Superior temporal gyrus (tissue), 1 donor: ENCODE results near the gene DUSP9.
"Not testable (repeated sequence)": the region's sequence is repeated elsewhere in the genome, so short reads cannot be mapped to it uniquely, and the experiment has no call there.

Source experiments
- DNase-seq: peaks from one replicate; pipeline ENCODE4 v3.0.0-alpha.2; 2016; ENCODE audit errors: extremely low spot score

Gene DUSP9, protein sequence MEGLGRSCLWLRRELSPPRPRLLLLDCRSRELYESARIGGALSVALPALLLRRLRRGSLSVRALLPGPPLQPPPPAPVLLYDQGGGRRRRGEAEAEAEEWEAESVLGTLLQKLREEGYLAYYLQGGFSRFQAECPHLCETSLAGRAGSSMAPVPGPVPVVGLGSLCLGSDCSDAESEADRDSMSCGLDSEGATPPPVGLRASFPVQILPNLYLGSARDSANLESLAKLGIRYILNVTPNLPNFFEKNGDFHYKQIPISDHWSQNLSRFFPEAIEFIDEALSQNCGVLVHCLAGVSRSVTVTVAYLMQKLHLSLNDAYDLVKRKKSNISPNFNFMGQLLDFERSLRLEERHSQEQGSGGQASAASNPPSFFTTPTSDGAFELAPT

DNA sequence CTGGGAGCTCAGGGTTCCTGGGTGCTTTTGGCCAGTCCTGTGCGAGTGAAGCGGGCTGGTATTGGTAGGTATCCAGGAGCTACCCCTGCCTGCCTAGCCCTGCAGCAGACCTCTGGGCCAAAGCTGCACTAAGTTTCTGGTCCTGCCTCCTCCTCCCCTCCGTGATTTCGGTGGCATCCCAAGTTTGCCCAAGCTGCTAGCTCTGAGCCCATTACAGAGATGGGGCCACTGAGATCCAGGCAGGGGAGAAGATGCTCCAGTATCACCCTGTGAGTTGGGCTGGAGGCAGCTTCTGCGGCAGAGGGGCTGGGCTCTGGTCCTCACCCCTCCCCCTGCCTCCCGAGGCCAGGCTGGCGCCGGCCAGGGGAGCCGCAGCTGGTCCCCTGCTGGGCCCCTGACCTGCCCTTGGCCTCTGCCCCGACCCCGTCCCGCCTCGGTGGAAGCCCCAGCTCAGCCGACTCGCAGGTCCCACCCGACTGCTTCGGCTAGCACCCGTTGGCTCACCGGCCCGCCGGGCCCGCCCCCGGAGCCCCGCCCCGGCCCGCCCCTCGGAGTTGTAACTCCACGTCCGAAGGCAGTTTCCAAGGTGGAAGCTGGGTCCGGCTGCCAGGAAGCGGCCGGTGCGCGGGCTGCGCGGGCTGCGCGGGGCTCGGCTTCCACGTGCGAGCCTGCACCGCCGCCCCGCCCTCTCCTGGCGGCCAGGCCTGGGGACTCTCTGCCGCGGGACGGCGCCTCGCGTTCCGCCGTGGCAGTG lies at the start of gene DUSP9:
DUSP9 (plus strand) TSS at position 584 of the 754 bp plus-strand sequence. CDS start 751 bp downstream, outside the sequence.
- DNase-seq = no peak

DNA sequence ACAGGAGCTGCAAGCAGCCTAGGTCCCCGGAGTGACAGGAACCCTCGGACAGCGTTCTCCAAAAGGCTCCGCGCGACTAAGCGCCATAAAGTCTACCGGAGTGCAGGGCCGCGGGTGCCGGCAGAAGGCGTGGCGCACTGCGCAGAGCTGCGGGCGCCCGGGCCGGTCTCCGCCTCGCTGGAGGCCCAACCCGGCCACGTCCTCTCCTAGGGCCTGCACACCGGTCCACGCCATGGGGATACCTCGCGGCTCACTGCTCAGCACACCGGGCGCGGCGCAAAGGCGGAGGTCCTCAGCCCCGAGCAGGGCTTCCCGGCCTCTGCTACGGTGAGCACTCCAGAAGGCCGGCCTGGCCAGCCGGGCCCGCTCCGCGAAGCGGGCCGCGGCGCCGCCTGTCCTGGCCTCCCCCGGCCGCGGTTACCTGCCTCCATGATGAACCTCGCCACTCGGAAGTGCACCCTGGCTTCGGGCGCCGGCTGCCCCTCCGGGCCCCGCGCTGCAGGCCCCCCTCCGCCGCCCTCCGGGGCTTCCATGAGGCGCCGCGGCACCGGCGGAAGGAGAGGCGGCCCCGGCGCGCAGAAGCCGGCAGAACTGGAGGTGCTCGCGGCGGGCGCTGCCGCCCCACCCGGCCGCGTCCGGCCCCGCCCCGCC lies 48.3 kb upstream of the DUSP9 start, which contains the start of gene CCNQ:
CCNQ (minus strand) TSS at position 599 of the 651 bp plus-strand sequence; CDS start at position 533, 66 bp downstream.
- no peak for DNase-seq

DNA sequence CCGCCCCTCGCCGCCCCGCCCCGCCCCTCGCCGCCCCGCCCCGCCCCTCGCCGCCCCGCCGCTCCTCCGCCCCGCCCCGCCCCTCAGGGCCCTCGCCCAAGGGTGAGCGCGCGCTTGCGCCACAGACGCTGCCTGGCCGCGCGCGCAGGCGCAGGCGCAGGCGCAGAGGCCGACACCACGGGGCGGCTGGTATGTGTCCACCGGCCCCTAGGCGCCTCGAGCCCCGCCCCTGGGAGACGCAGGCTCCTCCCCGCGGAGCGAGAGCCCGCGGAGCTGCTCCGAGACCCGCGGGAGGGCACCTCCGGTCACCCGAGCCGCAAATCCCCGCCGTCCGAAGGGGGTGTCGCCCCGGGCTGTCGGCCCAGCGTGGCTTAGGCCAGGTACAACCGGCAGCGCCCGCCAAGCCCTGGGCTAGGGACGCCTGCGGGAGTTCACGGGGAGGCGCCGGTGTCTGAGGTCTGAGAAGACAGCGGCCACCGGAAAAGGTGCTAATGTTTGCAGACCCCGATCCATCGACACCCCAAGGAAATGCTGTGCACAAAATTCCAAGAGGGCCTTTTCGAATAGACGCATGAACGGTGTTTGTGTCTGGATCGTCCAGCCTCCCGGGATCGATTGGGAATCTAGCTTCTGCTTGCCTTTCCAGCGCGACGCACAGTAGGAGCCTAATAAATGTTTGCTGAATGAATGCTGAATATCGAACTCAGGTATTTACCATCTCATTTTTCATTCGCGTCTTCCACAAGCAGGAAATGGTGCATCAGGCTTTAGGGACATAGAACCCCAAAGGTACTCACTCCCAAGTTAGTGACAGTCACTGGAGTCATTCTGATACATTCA lies 47.6 kb upstream of the DUSP9 start:
- peak; percentile 75 for DNase-seq

DNA sequence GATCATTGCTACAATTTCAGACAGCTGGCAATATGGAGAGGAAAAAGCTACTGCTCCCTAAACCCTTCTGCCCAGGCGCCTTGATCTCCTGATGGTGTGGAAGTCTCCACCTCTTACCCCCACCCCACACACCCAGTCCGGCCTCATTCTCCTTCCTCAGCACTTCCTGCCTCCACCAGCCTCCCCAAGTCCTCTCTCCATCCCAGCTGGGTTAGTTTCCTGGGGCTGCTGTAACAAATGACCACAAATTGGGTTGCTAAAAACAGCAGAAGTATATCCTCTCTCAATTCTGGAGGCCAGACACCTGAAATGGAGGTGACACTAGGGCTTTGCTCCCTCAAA lies 47.0 kb upstream of the DUSP9 start:
- DNase-seq = no peak

DNA sequence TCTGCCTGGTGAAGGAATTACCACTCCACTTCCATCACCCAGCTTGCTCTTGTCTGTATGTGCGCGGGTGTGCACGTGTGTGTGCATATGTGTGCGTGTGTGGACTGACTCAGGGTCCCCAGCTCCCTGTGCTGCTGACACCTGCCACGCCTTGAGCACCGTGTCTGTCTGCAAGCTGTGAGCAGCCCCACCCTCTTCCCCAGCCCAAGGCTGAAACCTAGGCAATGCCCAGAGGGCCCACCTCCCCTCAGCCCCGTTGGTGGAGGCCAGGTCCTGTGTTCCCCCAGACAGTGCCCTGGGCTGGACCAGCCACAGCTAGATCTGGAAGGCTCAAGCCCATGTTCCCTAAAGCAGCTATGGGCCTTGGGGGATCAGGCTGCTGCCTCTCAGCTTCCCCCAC lies 46.1 kb upstream of the DUSP9 start:
- no peak for DNase-seq

DNA sequence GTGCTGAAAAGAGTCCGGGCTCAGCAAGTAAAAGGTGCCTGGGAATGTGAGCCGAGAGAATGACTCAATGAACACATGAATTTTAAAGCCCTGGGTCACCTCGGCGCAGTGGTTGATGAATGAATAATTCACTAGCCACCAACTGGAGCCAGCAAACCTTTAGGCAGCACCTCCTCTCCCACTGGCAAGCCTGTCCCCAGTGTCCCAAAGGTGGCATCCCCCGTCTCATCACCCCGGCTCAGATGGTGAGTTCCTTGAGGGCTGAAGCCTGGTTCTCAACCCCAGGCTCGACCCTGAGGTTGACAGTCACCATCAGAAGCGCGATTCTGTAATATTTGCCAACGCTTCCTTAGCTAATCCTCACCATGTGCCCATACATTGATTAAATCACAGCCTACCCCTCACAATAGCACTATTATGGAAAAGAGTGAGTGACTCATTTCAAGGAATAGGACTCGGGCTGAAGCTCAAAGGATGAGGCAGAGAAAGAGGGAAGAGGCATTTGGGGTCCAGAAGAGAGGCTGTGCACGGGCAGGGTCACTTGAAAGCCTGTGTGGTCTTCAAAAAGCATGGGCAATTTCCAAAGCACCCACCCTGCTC lies 45.4 kb upstream of the DUSP9 start:
- no peak for DNase-seq

DNA sequence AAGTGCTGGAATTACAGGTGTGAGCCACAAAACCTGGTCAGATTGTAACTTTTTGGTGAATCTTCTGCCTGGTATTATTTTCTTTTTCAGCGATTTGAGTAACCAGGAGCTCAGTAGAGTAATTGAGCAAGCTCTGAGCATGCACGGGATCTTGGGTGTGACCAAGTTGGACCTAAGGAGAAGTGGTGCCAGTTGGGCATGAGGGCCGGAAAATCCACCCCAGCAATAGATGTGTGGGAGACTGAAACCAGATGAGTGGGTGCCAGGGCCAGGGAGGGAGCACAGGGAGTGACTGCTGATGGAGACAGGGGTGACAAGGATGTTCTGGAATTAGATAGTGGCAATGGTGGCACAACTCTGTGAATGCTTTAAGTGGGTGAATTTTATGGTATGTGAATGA lies 44.4 kb upstream of the DUSP9 start:
- no peak for DNase-seq

DNA sequence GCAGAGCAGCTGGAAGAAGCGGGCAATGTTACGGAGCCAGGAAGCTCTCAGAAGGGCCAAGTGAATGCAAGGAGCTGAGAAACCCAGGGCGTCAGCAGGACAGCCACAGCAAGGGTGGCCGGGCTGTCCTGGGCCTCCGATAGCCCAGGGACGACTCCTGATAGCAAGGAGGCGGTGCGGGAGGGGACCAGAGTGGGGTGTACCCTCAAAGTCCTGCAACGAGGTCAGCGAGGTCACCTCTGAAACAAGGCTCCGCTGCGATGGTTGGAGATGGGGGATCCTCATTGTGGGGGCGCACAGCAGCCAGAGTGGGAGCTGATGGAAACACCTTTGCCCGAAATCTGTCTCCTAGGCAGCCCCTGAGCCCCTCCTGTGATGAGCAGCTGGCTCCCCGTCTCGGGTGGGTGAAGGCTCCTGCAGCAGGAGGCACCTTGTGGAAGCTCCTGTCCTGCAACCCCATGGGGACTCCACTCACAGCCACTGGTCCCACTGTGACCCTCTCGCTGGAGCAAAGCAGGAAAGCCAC lies 43.8 kb upstream of the DUSP9 start:
- DNase-seq = no peak

DNA sequence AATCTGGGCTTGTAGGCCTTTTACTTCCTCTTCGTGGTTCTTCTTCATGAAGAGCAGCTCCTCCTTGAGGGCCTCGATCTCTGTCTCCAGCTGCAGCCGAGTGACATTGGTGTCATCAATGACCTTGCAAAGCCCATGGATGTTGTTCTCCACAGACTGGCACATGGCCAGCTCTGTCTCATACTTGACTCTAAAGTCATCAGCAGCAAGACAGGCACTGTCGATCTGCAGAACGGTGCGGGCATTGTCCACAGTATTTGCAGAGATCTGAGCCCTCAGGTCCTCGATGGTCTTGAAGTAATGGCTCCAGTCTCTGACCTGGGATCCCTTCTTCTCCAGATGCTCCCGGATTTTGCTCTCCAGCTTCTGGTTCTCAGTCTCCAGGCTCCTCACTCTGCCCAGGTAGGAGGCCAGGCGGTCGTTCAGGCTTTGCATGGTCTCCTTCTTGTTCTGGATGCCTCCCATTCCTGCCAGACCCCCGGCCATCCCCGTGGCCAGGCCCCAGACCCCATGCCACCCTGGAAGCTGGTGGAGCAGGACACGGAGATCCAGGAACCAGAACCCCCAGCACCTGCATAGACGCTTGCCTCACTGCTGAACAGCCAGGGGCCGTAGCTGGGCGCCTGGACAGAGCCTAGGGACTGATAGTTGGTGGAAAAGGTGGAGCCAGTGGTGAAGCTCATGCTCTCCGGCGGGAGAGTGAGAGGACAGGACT lies 42.2 kb upstream of the DUSP9 start:
- DNase-seq = not testable (repeated sequence)

DNA sequence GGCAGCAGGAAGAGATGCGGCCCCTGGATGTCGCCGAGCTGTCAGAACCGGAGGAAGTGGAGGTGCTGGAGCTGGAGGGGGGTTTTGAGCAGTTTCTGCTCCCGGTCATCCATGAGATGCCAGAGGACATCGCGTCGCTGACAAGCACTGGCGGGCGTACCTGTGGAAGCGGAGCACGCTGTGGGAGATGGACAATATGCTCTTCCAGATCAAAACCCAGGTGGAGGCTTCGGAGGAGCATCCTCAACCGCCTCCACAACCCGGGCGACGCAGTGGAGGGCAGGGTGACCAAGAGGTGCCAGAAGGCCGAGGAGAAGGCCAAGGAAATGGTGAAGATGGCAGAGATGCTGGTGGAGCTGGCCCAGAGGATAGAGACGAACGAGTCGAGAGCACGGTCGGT lies 40.5 kb upstream of the DUSP9 start:
- no peak for DNase-seq

DNA sequence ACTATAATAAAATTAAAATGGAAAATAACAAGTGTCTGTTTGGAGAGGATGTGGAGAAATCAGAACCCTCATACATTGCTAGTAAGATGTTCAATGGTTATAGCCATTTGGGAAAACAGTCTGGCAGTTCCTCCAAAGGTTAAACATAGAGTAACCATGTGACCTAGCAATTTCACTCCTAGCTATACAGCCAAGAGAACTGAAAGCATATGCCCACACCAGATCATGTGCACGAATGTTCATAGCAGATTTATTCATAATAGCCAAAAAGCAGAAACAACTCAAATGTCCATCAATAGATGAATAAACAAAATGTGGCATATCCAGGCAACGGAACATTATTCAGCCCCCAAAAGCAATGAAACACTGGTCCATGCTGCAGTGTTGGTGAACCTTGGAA lies 38.6 kb upstream of the DUSP9 start:
- DNase-seq = no peak

DNA sequence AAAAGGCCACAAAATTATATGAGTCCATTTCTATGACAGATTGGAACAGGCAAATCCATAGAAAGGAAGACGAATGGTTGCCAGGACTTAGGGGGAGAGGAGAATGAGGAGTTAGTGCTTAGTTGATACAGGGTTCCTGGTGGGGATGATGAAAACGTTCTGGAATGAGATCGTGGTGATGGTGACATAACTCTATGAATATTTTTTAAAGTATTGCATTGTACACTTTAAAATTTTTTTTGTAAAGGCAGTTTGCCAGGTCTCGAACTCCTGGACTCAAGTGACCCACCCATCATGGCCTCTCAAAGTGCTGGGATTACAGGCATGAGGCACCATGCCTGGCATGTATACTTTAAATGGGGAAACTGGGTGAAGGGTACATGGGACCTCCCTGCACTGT lies 38.2 kb upstream of the DUSP9 start:
- no peak for DNase-seq

DNA sequence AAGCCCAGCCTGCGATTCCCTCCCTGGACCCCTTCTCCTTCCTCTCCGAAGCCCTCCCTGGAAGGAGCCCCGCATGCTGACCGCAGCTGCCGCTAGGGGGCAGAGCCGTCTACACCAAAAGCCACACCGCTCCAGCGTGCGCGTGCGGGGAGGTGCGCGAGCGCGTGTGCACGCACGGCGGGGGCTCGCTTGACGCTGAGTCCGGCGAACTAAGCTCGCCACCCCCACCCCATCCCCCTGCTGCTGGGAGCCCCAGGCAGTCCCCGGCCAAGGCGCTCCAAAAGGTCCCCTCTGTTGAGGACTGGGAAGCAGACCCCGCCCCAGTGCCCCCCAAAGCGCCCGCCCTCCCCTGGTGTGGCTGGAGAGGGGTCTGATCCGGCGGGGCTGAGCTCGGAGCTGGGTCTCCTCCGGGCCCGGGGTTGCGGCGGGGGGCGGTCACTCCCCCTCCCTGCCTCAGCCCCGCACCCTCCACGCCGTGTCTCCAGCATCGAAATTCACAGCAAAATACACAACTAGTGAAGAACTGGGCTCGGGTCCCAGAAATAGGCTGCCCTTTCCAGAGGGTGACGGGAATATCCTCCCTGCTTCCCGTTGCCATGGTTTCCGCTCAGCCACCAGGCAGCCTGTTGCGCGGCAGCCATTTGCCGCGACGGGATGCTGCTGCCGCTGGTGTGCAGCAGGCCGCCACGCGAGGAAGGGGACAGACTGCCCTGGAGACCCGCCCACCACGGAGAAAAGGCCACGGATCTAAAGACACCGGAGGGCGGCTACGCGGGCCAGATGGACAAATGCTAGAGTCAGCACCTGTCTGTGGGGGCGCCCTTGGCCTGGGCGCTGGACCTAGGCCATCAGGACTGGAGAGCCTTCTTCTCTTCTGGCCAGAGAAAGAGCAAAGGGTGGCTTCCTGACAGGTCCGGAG lies 36.8 kb upstream of the DUSP9 start:
- peak; percentile 82 for DNase-seq

DNA sequence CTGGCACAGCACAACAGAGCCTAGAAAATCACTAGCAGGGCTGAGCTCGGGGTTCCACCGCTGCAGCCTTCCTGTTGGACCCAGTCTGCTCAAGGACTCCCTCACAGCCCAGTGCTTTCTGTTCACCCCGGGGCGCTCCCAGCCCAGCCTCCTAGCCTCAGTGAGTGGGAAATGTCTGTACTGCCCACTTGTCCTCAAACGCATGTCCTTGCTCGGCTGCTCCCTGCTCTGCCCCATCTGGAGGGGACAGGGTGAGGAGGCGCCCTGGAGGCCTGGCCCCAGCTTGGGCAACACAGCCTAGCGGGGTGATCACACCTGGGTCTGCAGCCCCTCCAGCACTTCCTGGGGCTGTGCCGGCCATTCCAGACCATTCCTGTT lies 36.2 kb upstream of the DUSP9 start:
- DNase-seq = no peak

DNA sequence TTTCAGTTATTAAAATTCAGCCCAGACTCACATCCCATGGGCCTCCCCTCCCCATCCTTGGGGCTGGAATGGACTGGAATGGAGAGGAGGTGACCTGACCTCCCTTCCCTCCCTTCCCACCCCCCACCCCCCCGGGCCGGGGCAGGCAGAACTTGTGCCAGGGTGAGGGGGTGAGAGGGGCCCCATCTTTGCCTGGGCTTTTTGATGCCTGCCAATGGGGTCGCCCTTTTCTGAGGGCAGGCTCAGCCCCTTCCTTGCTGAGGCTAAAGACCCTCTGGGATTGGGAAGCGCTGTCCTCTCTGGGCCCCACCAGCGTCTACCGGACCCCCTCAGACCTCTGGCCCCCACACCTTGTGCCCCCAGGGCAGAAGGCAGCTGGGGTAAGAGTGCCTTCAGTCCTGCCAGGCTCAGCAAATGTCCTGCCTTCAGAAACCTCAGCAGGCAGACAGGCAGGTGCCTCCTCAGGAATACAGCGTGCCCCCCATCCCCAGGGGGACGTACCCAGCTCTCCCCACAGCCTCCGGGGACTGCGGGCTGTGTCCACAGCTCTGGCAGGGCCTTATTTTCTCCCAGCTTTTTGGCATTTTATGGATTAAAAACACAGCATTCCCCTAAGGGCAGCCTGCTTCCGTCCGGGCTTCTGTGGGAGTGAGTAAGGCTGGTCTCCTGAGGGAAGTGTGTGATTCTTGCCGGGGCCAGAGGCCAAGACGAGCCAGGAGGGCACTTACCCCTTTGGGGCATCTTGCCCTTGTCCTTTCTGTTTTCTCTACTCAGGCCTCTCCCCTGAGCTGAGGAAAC lies 35.5 kb upstream of the DUSP9 start:
- no peak for DNase-seq

DNA sequence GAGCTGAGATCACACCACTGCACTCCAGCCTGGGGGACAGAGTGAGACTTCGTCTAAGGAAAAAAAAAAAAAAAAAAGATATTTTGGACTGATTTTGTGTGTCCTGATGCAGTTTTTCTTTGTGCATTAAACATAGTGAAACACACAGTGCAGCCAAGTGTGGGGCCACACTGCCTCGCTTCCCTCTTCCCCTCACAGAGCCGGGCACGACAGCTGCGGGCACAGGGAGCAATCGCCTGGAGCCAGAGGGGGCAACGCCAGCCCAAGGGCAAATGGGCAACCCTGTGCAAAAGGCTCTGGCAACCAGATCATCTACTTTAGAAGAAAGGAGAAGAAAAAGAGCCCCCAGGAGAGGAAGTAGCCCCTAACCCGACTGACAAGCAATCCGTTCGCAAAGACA lies 34.6 kb upstream of the DUSP9 start:
- no peak for DNase-seq

DNA sequence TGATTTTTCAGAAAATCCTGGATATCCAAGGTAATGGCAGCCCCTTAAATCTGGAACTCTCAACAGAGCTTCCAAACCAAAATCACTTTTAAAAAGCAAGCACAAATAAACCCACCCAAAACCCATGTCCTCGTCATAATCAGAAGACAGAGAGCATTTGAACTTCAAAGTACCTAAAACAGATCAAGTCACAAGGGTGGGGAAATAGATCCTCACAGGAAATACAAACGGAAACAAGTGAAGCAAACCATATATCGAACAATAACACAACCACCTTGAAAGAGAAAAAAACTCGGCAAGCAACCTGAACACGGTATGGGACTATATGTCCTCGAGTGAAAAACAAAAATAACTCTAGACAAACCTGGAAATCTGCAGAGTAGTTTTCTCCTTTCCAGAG lies 32.2 kb upstream of the DUSP9 start:
- DNase-seq = no peak

DNA sequence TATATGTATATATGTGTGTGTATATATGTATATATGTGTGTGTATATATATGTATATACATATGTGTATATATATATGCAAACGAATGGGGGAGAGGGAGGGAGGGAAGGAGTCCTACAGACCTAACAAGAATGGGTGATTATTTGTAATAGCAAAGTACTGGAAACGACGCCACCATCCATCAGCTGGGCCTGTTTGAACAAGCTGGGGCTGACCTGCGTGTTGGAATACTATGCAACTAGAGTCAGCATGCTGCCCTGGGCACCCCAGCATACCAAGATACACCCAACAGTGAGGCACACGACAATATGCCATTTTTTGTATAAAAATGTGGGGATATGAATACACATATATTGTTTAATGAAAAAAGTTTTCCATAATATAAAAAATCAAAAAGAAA lies 26.4 kb upstream of the DUSP9 start:
- no peak for DNase-seq
